DOHH2 (cell line): ENCODE data around the gene LDAH.

Experiments
- H3F3A ChIP-seq: fragments of 200-600 bp; sonication (generic), shearing (Covaris generic); 2 replicates; pipeline ENCODE4 v1.6.0; 2016; ENCODE audit warnings: antibody characterized with exemption, mild to moderate bottlenecking; ENCODE audit not compliant: control insufficient read depth, insufficient read depth
- H3K27ac ChIP-seq: fragments of 200-600 bp; sonication (generic); 2 replicates; pipeline ENCODE4 v1.5.1; 2014; ENCODE audit warnings: low read depth, mild to moderate bottlenecking, low read length, moderate library complexity
- H3K27me3 ChIP-seq: fragments of 200-600 bp; sonication (generic); 2 replicates; pipeline ENCODE4 v1.6.1; 2014; ENCODE audit warnings: mild to moderate bottlenecking, low read length, mixed read lengths; ENCODE audit not compliant: control insufficient read depth
- H3K36me3 ChIP-seq: fragments of 200-600 bp; sonication (generic); 2 replicates; pipeline ENCODE4 v1.6.1; 2014; ENCODE audit warnings: mild to moderate bottlenecking, low read length, moderate library complexity, mixed read lengths; ENCODE audit not compliant: control insufficient read depth
- H3K4me1 ChIP-seq: fragments of 200-600 bp; sonication (generic); 2 replicates; pipeline ENCODE4 v1.6.1; 2014; ENCODE audit warnings: mild to moderate bottlenecking, low read length, mixed read lengths; ENCODE audit not compliant: control insufficient read depth
- H3K4me2 ChIP-seq: fragments of 200-600 bp; sonication (generic); 2 replicates; pipeline ENCODE4 v1.6.0; 2014; ENCODE audit warnings: mild to moderate bottlenecking, low read length, moderate library complexity
- H3K4me3 ChIP-seq: fragments of 200-600 bp; sonication (generic); 2 replicates; pipeline ENCODE4 v1.5.1; 2014; ENCODE audit warnings: mild to moderate bottlenecking, low read length, mixed read lengths
- H3K79me2 ChIP-seq: fragments of 200-600 bp; sonication (generic); 2 replicates; pipeline ENCODE4 v1.6.1; 2014; ENCODE audit warnings: mild to moderate bottlenecking, low read length, mixed read lengths; ENCODE audit not compliant: control insufficient read depth
- H3K9me2 ChIP-seq: fragments of 200-600 bp; sonication (generic); replicated peaks from 2 replicates; pipeline ENCODE4 v1.6.1; 2014; ENCODE audit warnings: mild to moderate bottlenecking, low read length, mixed read lengths; ENCODE audit not compliant: control insufficient read depth
- H3K9me3 ChIP-seq: fragments of 200-600 bp; sonication (generic); 2 replicates; pipeline ENCODE4 v1.6.1; 2014; ENCODE audit warnings: antibody characterized with exemption, low read length, mixed read lengths; ENCODE audit not compliant: control insufficient read depth, insufficient read depth
- H4K20me1 ChIP-seq: fragments of 200-600 bp; sonication (generic); 2 replicates; pipeline ENCODE4 v1.6.0; 2014; ENCODE audit warnings: low read depth, mild to moderate bottlenecking, antibody characterized with exemption, low read length, moderate library complexity; ENCODE audit not compliant: control insufficient read depth, insufficient read depth
- CTCF ChIP-seq: fragments of 200-600 bp; sonication (generic); IDR thresholded peaks from one replicate; pipeline ENCODE4 v1.5.1; 2014; ENCODE audit warnings: antibody characterized with exemption, mild to moderate bottlenecking, low read depth, low read length; ENCODE audit not compliant: poor library complexity, severe bottlenecking
- EZH2phosphoT487 ChIP-seq: fragments of 200-600 bp; sonication (generic); IDR thresholded peaks from 2 replicates; pipeline ENCODE4 v1.6.1; 2017; ENCODE audit warnings: borderline replicate concordance, mild to moderate bottlenecking, antibody characterized with exemption, low read length, moderate library complexity, mixed read lengths

LDAH gene

GRCh38 chr2:20669562-20670314 lies 153.2 kb downstream of the LDAH start:
- no peaks in the 10 kb centered on the region for H3K36me3 ChIP-seq
- no peaks in the 10 kb centered on the region for H3K9me2 ChIP-seq
- H3F3A ChIP-seq: no peaks in the 10 kb centered on the region
- no peak overlapping the region for H3K4me2 ChIP-seq
- TF ChIP-seq CTCF (no peak), EZH2phosphoT487 (no peak)
- H3K4me1 ChIP-seq: peaks cover 43% of the 10 kb centered on the region
- H4K20me1 ChIP-seq: no peaks in the 10 kb centered on the region
- H3K27me3 ChIP-seq: peaks cover 52% of the 10 kb centered on the region
- H3K4me3 ChIP-seq: no peak overlapping the region
- H3K79me2 ChIP-seq: no peaks in the 10 kb centered on the region
- H3K9me3 ChIP-seq: no peaks in the 10 kb centered on the region
- H3K27ac ChIP-seq: no peak overlapping the region

GRCh38 chr2:20668871-20669475 lies 153.9 kb downstream of the LDAH start:
- Histone ChIP-seq H3K4me1 (peaks cover 41% of the 10 kb centered on the region), H3K4me3 (no peak overlapping the region), H3K4me2 (no peak overlapping the region), H3K27me3 (peaks cover 60% of the 10 kb centered on the region), H3K79me2 (no peaks in the 10 kb centered on the region), H3K9me2 (no peaks in the 10 kb centered on the region), H4K20me1 (no peaks in the 10 kb centered on the region), H3K9me3 (no peaks in the 10 kb centered on the region), H3F3A (no peaks in the 10 kb centered on the region), H3K36me3 (no peaks in the 10 kb centered on the region), H3K27ac (no peak overlapping the region)
- TF ChIP-seq CTCF (no peak), EZH2phosphoT487 (no peak)

- TF ChIP-seq CTCF: no peak
- no peak for TF ChIP-seq EZH2phosphoT487
- Histone ChIP-seq H3K79me2 (no peaks in the 10 kb centered on the region), H3K4me1 (peaks cover 36% of the 10 kb centered on the region), H3K9me2 (no peaks in the 10 kb centered on the region), H3K4me3 (no peak overlapping the region), H3F3A (no peaks in the 10 kb centered on the region), H3K9me3 (no peaks in the 10 kb centered on the region), H3K27me3 (peaks cover 65% of the 10 kb centered on the region), H3K36me3 (no peaks in the 10 kb centered on the region), H4K20me1 (no peaks in the 10 kb centered on the region), H3K27ac (no peak overlapping the region), H3K4me2 (no peak overlapping the region)
Observed at GRCh38 chr2:20668451-20668850, 154.4 kb downstream of the LDAH start.
